ENCODE data around the gene FOXP2. TPM values are rescaled to one million over a fixed set of nuclear protein-coding genes. Genes with fewer than 3 reads are reported as not detected.

The FOXP2 gene
- total and polyA plus RNA-seq, 10 of the 15 experiments (the other 5 are each of a cell fraction or from before 2014, with no cell fraction given): 0.99 to 2.5 (median 1.8) TPM

- H3K4me2 ChIP-seq (ENCODE audit: control insufficient read depth, insufficient read depth): no peak overlapping the region
- POLR2A ChIA-PET: no interaction called here
- SMC1A ChIA-PET (ENCODE audit: uncharacterized antibody, unreplicated experiment): interaction anchor here (1.1 kb wide), 1 partner anchor 13 kb away, joined by 3 read pairs; no protein-coding TSS in a partner anchor
- CTCF ChIA-PET: no interaction called here
- no peaks in the 10 kb centered on the region for H4K20me1 ChIP-seq (ENCODE audit: control insufficient read depth, insufficient read depth)
- in situ Hi-C loops (cut with MboI): no loop called here
- H3K9me3 ChIP-seq (replicated peaks; ENCODE audit: control insufficient read depth, insufficient read depth, low read length): no peaks in the 10 kb centered on the region
- H3K36me3 ChIP-seq (ENCODE audit: control insufficient read depth in 2 of 2, insufficient read depth in 2 of 2, low read length in 1 of 2): no peaks in the 10 kb centered on the region
- TF ChIP-seq YY1 (IDR thresholded peaks at IDR 0.05; ENCODE audit: low read depth, low read length) (no peak), CHD1 (IDR thresholded peaks at IDR 0.05; ENCODE audit: low read depth, low read length) (no peak), ZBTB33 (IDR thresholded peaks at IDR 0.05) (no peak), RAD51 (IDR thresholded peaks at IDR 0.05) (no peak), ZBTB11 (CRISPR knock-in tag; IDR thresholded peaks at IDR 0.05) (no peak), YBX1 (IDR thresholded peaks at IDR 0.05) (no peak), NRF1 (conservative IDR thresholded peaks at IDR 0.05; ENCODE audit: low read depth, low read length) (no peak)
- BruUV-seq (replicated peaks): no TSS peak
- FAIRE-seq (no peak), ATAC-seq (no peak), DNase-seq (ENCODE audit: low read depth, low spot score) (no peak)
- no peak overlapping the region for H3K9ac ChIP-seq (ENCODE audit: control insufficient read depth, insufficient read depth, low read length)
- intact Hi-C loops (cut with micrococcal nuclease; ENCODE audit: unreplicated experiment): no loop called here
- RAD21 ChIA-PET (ENCODE audit: unreplicated experiment): no interaction called here
- H3K79me2 ChIP-seq (ENCODE audit: control insufficient read depth, insufficient read depth, low read length): no peaks in the 10 kb centered on the region
- WGBS (ENCODE audit: insufficient coverage, insufficient replicate concordance, low lambda C conversion rate, missing lambda C conversion rate): 30% methylated on average over 7 of the region's 7 CpGs
- no peak overlapping the region for H2AFZ ChIP-seq (ENCODE audit: control insufficient read depth, low read depth, low read length)
- H3K27ac ChIP-seq (ENCODE audit: control insufficient read depth, insufficient read depth): no peak overlapping the region
- H3K27me3 ChIP-seq (replicated peaks in 1 of 2; ENCODE audit: control insufficient read depth in 2 of 2, insufficient read depth in 2 of 2, low read length in 1 of 2): no peaks in the 10 kb centered on the region
- H3K4me1 ChIP-seq (ENCODE audit: control insufficient read depth, insufficient read depth, low read length): no peaks in the 10 kb centered on the region
- no peak overlapping the region for H3K4me3 ChIP-seq
Measured at GRCh38 chr7:114740941-114741340, 326.3 kb downstream of the FOXP2 start.

Data from GM12878 (cell line).